ENCODE data around the gene EPHB2.

DNA sequence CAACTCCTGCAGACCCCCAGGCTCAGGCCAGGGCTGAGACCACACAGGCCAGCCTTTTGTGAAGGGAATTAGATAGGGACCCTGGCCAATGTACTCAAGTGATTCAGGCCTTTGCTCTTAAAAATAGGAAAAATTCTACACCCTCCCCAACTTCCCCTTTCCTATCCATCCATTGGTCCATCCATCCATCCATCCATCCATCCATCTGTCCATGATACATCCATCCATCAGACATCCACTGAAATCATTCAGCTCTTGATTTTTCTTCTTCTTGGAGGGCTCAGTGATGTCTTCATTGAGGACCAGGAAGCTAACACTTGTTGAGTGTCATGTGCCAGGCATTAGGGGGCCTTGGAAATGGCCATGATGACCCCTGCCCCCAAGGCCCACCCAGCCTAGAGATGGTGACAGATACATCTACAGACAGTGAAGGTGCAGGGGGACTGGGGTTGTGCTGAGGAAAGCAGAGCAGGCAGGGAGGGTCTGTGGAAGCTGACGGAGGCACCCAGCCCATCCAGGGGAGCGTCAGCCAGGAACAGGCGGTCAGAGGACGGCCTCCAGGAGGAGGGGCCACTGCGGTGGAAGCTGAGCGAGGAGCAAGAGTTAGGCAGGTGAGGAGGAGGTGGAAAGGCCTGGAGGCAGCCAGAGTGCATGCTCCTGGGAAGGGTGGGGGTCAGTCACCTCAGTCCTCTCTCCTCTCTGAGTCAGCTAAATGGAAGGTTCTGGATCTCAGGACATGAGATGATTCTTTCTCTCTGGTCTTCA is 81.9 kb downstream of the EPHB2 start:
- TF ChIP-seq, protein P1, sequence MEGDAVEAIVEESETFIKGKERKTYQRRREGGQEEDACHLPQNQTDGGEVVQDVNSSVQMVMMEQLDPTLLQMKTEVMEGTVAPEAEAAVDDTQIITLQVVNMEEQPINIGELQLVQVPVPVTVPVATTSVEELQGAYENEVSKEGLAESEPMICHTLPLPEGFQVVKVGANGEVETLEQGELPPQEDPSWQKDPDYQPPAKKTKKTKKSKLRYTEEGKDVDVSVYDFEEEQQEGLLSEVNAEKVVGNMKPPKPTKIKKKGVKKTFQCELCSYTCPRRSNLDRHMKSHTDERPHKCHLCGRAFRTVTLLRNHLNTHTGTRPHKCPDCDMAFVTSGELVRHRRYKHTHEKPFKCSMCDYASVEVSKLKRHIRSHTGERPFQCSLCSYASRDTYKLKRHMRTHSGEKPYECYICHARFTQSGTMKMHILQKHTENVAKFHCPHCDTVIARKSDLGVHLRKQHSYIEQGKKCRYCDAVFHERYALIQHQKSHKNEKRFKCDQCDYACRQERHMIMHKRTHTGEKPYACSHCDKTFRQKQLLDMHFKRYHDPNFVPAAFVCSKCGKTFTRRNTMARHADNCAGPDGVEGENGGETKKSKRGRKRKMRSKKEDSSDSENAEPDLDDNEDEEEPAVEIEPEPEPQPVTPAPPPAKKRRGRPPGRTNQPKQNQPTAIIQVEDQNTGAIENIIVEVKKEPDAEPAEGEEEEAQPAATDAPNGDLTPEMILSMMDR (conservative IDR thresholded peaks at IDR 0.05; ENCODE audit: low read length), result no peak
- no peak for TF ChIP-seq EZH2phosphoT487 (IDR thresholded peaks at IDR 0.05; ENCODE audit: borderline replicate concordance, low read depth, low read length)
